Bone marrow (tissue), 2 donors: ENCODE results near the gene PSAP.
A peak's percentile ranks its signal among the peaks of the same experiment; 100 is the strongest.

Source experiments
- DNase-seq, 2 donors: peaks; one replicate each; lab custom pipeline; 2025; lab: John Stamatoyannopoulos, UW

The PSAP gene

GRCh38 chr10:71844695-71845094 lies 6.4 kb downstream of the PSAP start:
- DNase-seq, result no peak

- no peak for DNase-seq
These were observed 7.0 kb downstream of the PSAP start for GRCh38 chr10:71844084-71844483.

DNA sequence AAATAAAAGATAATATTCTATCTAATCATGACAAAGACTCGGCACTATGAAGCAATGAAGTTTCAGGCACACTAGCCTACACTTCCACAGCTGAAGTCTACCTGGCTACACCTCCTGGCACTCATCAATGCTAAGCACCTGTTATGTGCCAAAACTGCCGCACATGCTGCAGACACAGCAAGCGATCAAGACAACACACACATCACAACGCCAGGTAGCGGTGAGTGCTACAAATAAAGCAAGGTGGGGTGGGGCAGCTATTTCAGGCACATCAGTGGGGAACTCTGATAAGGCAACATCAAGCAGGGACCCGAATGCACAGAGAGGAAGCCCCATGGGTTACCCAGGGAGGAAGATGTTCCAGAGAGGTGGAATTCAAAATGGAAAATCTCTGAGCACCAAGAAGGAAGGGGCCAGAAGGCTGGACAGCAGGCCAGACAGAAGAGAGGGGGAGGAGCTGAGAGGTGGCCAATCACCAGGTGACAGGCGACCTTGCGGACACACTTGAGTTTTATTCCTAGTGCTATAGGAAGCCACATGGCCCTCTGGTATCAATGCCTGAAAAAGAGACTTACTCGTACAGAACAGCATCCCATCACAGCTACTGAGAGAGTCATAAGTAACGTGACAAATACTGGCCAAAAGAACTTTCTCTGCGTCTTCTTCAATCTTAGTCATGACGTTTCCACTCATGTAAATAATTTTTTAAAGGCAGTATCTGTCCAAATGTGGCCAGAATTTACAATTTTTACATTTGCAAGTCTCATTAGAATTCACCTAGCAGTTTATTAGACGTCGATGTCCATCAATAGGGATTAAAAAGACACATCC lies 8.0 kb downstream of the PSAP start:
- DNase-seq, result no peak

DNA sequence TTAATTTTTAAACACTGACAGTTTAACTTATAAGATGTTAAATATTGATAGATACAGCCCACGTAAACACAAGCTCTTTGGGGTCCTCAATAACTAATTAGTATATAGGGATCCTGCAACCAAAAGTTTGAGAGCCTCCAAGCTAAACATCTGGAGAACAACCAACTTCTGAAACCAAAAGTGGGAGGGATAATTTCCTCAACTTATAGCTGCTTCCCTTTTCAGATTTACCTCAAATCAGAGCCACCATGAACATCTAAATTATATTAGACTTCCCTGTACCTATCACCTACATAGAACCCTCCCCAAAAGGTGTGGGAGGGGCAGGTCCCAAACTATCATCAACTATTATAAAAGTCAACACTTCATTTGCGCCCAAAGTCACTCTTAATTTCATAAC lies 8.6 kb downstream of the PSAP start:
- no peak for DNase-seq

- no peak for DNase-seq
These were observed 10.1 kb downstream of the PSAP start for GRCh38 chr10:71840958-71841335.

GRCh38 chr10:71840177-71840957 lies 10.7 kb downstream of the PSAP start:
- no peak for DNase-seq

- DNase-seq, result no peak
These were observed 12.5 kb downstream of the PSAP start for GRCh38 chr10:71838264-71839211.

GRCh38 chr10:71837098-71837827 lies 13.8 kb downstream of the PSAP start:
- DNase-seq, result no peak

DNA sequence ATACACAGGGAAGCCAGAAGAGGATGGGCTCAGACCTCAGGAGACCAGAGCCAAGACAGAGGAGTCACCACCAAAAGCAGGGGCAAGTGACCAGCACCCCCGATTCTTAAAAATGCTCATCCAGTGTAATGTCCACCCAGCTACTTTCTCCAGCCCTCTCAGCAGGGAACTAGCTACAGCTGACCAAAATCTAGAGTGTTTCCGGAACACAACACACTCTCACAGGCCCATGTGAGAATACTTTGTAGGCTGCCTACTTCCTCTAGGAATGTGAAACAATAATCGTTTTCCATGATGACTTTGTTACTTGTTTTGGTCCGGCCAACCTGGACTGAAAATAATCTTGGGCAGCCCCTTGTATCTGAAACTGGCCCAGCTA lies 14.5 kb downstream of the PSAP start:
- DNase-seq, result no peak

DNA sequence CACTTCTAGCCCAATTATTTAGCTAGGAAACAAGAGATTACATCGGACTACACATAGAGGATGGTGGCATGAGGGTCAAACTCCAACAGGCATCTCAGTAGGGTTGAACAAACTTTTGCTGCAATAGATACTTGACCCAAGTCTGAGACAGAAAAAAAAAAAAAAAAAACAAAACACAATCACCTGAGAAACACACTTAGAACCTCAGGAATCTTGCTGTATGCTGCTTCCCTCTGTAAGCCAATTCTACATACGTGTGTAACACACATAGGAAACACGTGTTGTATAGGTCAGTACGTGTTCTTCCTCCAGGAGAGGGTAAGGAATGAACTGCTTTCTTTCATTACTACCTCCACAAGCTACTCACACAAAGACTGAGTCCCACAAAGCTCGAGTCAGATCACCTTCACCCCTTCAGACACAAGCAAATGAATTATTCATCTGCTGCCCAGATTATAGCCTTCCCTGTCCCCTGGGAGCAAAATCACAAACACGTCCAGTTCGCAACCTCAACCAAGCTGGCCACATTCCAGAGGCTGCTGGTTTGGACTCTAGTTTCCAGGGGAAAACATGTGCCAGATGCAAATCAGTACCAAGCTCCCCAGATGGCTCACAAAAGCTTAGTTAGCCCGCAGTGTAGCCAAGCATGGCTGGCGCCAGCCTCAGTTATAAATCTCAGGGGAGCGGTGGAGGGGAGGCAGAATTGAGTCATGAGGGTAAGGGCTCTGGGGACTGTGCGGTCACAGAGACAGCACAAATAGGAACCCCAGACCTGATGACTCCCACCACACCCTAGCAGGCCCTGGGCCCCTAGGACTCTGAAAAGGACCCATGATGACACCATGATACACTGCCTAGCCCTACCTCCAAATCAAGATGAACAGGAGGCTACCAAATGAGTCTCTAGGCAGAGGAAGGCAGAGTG lies 15.1 kb downstream of the PSAP start:
- DNase-seq, result no peak

- DNase-seq, result no peak
These were observed 16.7 kb downstream of the PSAP start for GRCh38 chr10:71834343-71834674.

- no peak for DNase-seq
These were observed 17.4 kb downstream of the PSAP start for GRCh38 chr10:71833451-71834342.

DNA sequence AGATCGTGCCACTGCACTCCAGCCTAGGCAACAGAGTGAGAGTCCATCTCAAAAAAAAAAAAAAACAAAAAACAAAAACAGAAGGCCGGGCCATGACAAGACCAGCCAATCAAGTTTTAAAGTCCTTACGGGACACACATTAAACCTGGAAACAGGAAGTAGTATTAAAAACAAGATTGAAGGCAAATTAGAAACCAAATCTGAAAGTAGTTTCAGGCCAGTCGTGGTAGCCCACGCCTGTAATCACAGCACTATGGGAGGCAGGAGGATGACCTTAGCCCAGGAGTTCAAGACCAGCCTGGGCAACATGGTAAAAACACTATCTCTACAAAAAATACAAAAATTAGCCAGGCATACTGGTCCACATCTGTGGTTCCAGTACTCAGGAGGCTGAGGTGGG lies 18.1 kb downstream of the PSAP start:
- DNase-seq, result no peak

- DNase-seq, result no peak
These were observed 19.2 kb downstream of the PSAP start for GRCh38 chr10:71831646-71832552.

- DNase-seq, result no peak
These were observed 20.3 kb downstream of the PSAP start for GRCh38 chr10:71830726-71831125.

GRCh38 chr10:71829896-71830295 lies 21.2 kb downstream of the PSAP start:
- no peak for DNase-seq

- DNase-seq, result peak in 1 of 2 donors; percentile 42
These were observed 21.9 kb downstream of the PSAP start for GRCh38 chr10:71829171-71829570.

DNA sequence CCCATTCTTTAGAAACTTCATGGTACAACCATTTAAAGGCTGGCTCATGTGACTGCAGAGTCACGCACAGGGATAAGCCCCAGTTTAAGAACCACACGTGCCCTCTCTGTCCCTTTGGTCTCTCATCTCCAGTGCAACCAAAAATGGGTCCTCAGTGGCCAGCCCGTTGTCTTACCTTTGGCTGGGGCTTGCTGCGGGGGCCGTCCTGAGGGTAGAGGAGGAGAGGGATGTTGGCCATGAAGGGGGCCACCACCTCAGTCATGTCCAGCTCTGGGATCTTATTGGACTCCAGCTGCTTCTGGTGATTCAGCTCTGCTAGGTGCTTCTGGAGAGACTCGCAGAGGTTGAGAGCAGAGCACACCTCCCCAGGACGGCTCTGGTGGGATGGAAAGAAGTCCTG lies 22.3 kb downstream of the PSAP start:
- no peak for DNase-seq

DNA sequence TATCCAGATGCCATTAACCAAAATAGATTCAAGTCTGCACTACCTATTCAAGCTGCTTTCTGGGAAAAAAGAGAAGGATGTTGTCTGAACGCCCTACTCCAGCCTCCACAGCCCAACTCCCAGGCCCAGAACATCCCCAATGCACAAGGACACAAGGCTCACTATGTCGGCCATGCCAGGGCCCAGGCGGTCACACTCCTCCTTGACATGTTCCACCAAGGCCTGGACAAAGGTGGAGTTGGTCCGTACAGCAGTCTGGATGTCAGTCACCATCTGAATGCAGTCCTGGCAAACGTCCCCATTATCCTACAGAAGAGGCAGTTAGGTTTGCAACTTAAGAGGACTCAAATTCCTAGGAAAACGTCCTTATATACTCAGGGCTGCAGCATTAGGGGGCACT lies 23.2 kb downstream of the PSAP start:
- no peak for DNase-seq
